ELF-1 (cell line): ENCODE measurements around the gene UBE3B.

Source experiments
- DNase-seq: peaks from one replicate; pipeline ENCODE4 v3.0.0-alpha.2; 2016; ENCODE audit warnings: low read depth, low spot score

The UBE3B gene

DNA sequence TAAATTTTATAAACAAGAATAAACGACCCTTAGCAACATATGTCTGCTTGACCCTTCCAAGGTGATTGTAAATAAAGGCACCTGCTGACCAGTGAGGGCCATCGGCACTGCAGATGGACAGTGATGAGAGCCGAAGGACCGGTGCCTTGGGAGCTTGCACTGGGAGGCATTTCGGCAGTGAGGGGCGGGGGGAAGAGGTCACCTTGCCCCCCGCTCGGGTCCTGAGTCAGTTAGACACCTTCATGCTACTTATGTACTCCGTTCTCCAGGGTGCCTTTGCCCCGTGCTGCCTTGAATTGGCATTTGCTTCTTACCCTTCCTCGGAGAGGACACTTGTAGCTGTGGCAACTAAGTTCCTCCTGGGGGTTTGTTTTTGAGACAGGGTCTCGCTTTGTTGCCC is 72.8 kb downstream of the UBE3B start:
- no peak for DNase-seq

- no peak for DNase-seq
Observed at GRCh38 chr12:109551108-109551507, 73.7 kb downstream of the UBE3B start.

DNA sequence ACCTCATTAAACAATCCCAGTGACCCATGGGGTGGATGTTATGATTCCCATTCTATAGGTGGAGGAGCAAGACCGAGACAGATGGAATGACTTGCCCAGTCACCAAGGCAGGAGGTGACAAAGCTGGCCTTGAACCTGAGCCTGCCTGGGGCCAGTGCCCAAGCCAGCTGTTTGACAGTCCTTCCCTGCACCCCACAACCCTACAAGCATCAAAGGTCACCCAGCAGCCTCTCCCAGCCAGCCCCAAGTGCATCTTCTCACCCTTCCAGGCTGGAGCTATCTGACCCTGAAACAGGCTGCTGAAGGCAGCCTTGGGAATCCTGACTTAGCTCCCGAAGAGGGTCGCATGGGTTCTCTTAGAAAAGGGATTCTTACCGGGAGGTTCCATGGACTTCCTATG is 75.5 kb downstream of the UBE3B start:
- no peak for DNase-seq

- no peak for DNase-seq
Observed at GRCh38 chr12:109553483-109553882, 76.0 kb downstream of the UBE3B start.

DNA sequence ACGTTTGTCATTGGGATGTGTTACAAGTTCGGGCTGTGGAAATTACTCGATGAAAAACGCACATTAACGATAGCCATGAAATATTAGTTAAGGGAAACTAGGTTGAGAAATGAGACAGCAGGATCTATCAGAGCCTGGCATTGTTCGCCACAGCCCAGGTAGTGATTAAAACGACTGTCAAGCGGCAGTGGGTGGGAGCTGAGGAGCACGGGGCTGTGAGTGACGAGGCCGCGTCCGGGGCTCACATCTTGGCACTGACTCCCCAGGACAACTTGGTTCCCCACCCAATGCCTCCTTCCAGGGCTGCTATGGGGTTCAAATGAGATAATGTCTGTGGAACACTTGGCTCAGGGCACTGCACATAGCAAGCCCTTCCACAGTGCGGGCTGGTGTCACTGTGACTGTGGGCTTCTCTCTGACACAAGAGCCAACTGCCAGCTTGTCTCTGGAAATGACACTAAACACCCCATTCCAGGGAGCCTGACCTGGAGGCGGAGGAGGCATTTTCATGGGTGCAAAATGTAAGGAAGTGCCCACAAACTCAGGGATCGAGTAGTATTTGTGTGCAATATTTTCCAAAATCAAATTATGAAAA is 76.6 kb downstream of the UBE3B start:
- no peak for DNase-seq

DNA sequence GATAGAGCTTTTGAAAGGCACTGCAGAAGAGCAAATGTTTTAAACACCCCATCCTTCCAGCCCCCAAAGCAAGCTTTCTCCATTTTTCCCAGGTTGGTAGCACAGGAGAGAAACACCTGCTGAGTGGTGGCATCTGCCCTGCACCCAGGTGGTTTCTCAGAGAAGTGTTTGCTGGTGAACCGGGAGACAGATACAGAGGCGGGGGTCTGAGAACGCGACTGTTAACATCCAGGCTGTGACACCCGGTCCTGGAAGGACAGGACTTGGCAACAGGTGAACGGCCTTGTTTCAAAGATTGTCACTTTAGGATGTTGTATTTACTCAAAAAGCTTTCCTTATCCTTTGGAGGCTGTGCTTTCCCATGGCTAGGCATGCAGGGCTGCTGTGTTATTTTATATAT is 77.3 kb downstream of the UBE3B start:
- no peak for DNase-seq

GRCh38 chr12:109555431-109556315 is 78.2 kb downstream of the UBE3B start:
- no peak for DNase-seq

GRCh38 chr12:109557200-109557599 is 79.8 kb downstream of the UBE3B start:
- DNase-seq = no peak

DNA sequence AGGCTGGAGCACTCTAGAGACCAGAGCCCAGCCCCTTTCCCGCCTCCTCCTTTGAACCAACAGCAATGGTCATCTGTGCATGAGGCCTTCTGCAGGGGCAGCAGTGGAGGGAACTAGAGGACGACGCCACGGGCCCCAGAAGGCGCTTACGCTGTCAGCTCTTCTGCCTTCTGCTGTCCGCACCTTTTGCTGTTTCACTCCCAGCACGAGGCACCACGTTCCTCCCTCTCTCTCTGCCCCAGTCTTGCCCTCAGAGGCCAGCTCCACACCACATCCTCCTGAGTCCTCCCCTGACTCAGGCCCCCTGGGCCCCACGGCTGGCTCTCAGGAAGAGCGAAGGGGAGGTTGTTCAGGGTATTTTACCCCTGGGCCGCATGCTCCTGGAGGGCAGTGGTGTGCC is 80.4 kb downstream of the UBE3B start:
- DNase-seq = no peak

GRCh38 chr12:109558374-109559199 is 81.2 kb downstream of the UBE3B start:
- DNase-seq = no peak

DNA sequence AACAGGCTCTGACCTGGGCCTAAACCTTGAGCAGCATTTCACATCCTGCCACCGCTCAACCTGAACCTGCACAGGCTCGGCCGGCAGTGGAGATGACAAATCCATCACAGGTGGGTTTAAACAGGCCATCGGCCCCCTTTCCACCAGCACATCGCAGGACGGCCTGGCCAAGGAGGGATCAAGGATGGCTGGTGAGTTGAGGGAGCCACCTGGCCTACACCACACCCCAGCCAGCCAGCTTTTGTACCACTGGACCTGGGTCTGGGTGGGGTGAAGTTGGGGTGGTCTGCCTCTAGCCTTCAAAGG is 81.7 kb downstream of the UBE3B start:
- no peak for DNase-seq

DNA sequence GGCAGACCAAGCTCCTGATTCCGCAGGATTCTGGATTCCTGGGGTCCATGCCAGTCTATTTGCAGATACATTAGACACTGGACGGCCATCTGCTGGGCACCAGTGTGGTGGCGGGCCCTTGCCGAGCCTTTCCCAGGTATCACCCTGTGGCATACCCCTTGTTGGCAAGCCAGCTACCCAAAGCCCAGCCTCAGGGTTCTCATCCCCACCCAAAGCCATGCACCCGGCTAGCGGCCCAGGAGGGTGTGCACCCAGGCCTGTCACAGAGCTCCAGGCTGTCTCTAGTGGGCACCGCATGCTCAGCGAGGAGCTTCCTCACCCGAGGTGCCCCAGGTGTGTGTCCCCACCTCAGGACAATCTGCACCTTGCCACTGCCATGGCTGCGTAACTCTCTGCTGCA is 82.2 kb downstream of the UBE3B start:
- no peak for DNase-seq

DNA sequence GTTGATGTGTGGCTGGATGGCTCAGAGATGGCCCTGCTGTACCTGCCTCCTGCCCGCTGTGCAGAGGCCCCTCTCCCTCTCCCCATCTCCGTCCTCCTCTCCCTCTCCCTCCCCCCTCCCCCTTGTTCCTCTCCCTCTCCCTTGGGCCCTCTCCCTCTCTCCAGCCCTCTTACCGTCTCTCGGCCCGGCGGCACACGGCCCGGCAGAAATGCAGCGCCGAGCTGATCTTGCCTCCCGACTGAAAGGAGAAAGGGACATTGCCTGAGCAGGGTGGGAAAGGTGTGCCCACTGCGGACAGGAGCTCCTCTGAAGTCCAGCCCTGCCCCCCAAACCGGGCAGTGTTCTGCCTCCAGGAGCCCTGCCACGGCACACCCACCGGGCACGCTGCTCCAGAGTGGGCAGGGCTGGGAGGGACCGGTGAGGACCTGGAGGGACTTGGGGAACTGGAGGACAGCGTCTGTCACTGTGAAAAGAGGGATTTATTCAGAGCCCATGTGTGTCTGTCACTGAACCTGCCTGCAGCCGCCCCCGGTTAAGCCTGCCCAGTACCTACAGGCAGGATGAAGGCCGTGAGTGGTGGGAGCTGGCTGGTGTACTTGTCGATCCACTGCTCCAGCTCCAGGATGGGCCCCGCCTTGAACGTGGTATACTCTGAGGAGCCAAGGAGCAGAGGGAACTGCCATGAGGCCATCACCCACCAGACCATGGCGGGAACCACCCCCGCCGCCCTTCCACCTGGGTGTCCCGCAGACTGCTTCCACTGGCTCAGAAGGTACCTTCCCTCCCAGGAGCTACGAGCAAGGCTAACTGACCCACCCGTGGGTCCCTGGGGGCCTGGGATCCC is 83.7 kb downstream of the UBE3B start:
- no peak for DNase-seq

DNA sequence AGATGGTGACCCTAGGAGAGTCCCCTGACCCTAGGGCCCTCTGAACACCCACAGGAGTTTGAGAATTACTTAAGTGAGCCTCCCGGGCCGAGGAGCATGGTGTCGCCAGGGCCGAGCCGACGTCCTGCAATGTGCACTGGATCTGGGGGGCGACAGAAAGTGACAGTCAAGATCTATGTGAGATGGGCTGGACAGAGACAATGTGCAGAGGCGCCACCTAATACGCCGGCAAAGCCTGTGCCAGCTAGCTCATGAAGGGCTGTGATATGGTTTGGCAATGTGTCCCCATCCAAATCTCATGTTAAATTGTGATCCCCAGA is 84.2 kb downstream of the UBE3B start:
- DNase-seq = no peak

- DNase-seq = no peak
Observed at GRCh38 chr12:109562871-109563270, 85.4 kb downstream of the UBE3B start.

GRCh38 chr12:109563291-109564284 is 86.2 kb downstream of the UBE3B start:
- no peak for DNase-seq

- DNase-seq = no peak
Observed at GRCh38 chr12:109566424-109566823, 89.0 kb downstream of the UBE3B start.

DNA sequence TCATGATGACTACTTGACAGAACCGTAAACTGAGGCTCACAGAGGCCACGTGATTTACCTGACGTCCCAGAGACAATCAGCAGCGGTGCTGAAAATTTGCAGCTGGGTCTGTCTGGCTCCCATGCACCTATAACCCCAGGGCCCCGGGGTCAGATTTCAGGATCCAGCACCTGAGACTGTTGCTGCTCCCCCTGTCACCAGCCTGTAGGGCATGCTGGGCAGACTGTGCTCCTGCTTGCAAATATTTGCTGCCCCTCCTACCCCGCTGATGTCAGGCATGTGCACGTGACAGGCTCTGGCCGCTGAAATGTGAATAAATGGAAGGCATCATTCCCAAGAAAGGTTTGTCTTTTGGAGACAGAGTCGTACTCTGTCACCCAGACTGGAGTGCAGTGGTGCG is 89.9 kb downstream of the UBE3B start:
- DNase-seq = peak; percentile 41

DNA sequence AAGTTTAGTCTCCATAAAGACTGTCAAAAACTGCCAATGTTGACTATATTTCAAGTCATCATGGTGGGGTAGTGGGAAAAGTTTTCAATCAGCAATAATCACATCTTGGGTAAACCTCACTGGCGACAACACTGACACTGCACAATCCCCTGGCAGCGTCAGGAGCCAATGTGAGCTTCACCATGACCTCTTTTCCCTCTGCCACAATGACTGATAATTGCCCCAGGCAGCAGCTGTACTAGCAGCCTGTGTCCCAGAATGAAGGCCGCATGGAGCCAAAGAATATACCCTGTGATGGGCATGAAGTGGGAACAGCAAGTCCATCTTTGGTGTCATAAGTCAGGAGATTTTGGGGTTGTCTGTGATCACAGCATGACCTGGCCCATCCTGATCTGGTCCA is 90.5 kb downstream of the UBE3B start:
- no peak for DNase-seq

GRCh38 chr12:109568486-109568885 is 91.1 kb downstream of the UBE3B start:
- no peak for DNase-seq
